H1 (cell line): ENCODE data around the gene CPLANE1. TPM values are rescaled to one million over a fixed set of nuclear protein-coding genes. Genes with fewer than 3 reads are reported as not detected.

Experiments used
- BCL11A ChIP-seq, 2 experiments: IDR thresholded peaks; one replicate each; pipeline ENCODE4 v1.6.1; 2011; ENCODE audit warnings: low read depth in 2 of 2, low read length in 2 of 2, mild to moderate bottlenecking in 2 of 2
- SIN3A ChIP-seq, 2 experiments: IDR thresholded peaks in 1 of 2; conservative IDR thresholded peaks in 1 of 2; 2 replicates each; pipeline ENCODE4 v1.6.1; 2011 to 2012; ENCODE audit warnings: low read length in 2 of 2, improper control_type of control experiment in 1 of 2, low read depth in 1 of 2, mild to moderate bottlenecking in 1 of 2
- SUZ12 ChIP-seq: fragments of 200-600 bp; sonication (generic); IDR thresholded peaks from 2 replicates; pipeline ENCODE4 v1.6.1; 2012; ENCODE audit warnings: mild to moderate bottlenecking, inconsistent platforms, low read length, moderate library complexity, mixed read lengths
- YY1 ChIP-seq: IDR thresholded peaks from 2 replicates; pipeline ENCODE4 v1.6.1; 2011; ENCODE audit warnings: low read depth, mild to moderate bottlenecking, low read length
- polyA plus RNA-seq, 7 experiments: library from polyadenylated mRNA; depleted of rRNA in 3 of 7; stranded (reverse) in 5 of 7; unstranded in 2 of 7; fragments of >200 nt in 5 of 7; fragments of 200-250 nt in 2 of 7; gene quantifications; 1 replicate in 5 of 7; 2 replicates in 1 of 7; 4 replicates in 1 of 7; pipeline versions ENCODE4 v1.2.1 to v1.2.3, GENCODE V29; 2011 to 2013; ENCODE audit warnings: missing spikeins in 2 of 7, mixed read lengths in 2 of 7
- total RNA-seq: library from RNA; stranded (reverse); fragmentation: NEBNext Ultra II Directional; extraction: Animal tissue kit (Norgen Biotek cat#: 25700); gene quantifications from 2 replicates; pipeline ENCODE4 v1.2.1, GENCODE V29; 2021
- TF ChIP-seq, protein P1 (sequence below): IDR thresholded peaks from 2 replicates; pipeline ENCODE4 v1.6.1; 2012; ENCODE audit warnings: low read length, inconsistent platforms

CPLANE1 gene
- total and polyA plus RNA-seq, 2 of the 8 experiments (the other 6 are each of a cell fraction or from before 2014, with no cell fraction given), result 2.2 to 8.8 TPM

DNA sequence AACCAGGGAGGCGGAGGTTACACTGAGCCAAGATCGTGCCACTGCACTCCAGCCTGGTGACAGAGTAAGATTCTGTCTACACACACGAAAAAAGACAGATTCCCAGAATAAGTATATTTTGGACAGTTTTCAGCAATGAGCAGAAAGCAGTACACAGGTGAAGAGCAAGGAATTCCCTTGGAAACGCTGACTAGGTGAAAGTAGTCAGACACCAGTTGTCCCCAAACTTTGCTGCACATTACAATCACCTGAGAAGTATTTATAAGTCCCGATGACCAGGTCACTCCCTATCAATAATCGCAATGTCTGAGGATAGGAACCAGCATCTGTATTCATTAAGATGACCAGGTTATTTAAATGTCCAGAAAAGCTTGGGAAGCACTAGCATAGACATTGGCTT is 78.3 kb downstream of the CPLANE1 start (continued):
- TF ChIP-seq SIN3A (conservative IDR thresholded peaks at IDR 0.05 in 1 of 2, IDR thresholded peaks at IDR 0.05 in 1 of 2; ENCODE audit: low read depth in 1 of 2, low read length in 2 of 2) (no peak), BCL11A (IDR thresholded peaks at IDR 0.05; ENCODE audit: low read depth in 2 of 2, low read length in 2 of 2) (no peak), SUZ12 (no peak), YY1 (no peak)
- TF ChIP-seq, protein P1, sequence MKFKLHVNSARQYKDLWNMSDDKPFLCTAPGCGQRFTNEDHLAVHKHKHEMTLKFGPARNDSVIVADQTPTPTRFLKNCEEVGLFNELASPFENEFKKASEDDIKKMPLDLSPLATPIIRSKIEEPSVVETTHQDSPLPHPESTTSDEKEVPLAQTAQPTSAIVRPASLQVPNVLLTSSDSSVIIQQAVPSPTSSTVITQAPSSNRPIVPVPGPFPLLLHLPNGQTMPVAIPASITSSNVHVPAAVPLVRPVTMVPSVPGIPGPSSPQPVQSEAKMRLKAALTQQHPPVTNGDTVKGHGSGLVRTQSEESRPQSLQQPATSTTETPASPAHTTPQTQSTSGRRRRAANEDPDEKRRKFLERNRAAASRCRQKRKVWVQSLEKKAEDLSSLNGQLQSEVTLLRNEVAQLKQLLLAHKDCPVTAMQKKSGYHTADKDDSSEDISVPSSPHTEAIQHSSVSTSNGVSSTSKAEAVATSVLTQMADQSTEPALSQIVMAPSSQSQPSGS, result no peak
